ENCODE data around the gene IL19.
"Not testable (repeated sequence)": the region's sequence is repeated elsewhere in the genome, so short reads cannot be mapped to it uniquely, and the experiment has no call there.

The IL19 gene

DNA sequence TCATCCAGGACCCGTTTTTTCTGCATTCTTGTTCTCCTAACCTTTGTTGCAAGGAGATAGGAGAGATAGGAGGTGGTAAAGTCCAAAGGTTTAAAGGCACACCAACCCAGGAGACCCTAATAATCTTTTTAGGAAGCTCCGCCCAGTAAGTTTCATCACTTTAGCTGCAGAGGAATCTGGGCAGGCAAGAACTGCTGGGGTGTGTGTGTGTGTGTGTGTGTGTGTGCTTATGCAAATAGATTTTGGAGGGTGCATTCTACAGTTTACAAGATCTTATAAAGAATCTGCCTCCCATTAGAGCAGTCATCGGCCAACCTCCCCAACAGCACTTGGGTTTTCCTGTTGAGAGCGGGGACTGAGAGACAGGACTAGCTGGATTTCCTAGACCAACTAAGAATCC lies 5.7 kb downstream of the IL19 start:
- no peak for DNase-seq

DNA sequence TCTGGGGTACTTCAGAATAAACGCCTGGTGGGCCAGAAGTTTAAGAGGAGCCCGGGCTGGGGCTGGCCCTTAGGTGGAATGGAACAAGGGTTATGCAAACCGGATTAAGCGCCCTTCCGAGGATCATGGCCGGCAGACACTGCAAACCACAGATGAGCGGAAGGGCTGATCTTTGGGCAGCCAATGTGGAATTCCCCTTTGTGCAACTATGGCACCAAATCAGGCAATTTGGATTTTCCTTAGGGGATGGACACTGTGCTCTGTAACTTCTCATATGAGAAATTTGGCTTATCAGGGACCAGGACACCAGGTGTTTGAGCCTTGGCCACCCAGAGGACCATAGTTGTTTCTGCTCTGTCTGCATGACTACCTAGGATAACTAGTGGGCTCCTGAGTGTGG lies 7.5 kb downstream of the IL19 start:
- DNase-seq, result no peak

GRCh38 chr1:206778911-206779310 lies 8.3 kb downstream of the IL19 start:
- not testable (repeated sequence) for DNase-seq

GRCh38 chr1:206779638-206780037 lies 9.1 kb downstream of the IL19 start:
- DNase-seq, result no peak

DNA sequence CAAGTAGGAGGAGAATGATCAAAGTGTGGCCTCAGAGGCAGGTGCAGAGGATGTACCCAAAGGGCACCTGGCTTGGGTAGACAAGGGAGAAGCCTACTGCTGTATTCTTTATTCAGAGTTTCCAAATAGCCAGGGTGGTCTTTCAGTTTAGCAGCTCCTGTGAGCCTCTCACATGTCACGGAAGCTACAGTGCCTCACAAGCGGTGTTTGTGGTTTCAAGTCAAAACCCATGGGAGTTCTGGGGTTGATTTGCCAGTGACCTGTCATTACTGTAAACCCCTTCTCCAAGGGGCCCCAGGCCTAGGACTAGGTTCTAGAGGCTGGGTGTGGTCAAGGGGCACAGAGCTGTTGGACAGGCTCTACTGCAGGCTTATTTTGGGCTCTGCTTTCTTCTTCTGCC lies 11.9 kb downstream of the IL19 start:
- no peak for DNase-seq

DNA sequence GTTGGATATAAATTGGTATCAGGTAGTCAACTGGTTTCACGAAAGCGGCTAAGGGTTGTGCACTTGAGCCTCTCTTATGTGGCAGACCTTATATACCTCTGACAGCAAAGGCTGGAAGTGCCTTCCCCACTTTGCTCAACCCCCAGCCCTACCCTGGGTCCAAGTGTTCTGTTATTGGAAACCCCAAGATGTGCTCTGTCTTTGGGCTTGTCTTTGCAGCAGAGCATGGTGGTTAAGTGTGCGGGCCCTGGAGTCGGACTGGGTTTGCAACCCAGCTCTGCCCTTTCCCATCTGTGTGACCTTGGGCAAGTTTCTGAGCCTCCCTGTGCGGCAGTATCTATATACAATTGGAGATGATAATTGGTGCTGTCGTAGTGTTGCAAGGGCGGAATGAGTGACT lies 12.9 kb downstream of the IL19 start:
- no peak for DNase-seq

DNA sequence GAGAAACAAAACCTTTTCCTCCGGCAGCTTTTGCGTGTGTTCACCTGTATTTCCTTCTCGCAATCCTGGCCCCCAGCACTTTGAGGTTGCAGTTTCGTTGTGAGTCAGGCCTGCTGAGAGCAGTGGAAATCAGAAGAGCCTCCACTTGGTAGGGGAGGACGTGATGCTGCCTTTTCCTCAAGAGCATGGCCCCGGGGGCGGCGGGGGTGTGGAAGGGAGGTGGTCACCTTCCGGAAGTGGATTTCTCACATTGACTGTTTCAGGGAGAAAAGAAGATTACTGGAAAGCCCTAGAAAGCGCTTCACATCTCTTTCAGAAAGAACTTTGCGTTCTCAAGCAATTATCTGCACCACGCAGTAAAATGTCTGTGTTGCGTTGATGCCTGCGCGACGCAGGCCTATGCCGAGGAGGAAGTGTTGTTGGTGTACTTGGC lies 13.9 kb downstream of the IL19 start:
- no peak for DNase-seq

GRCh38 chr1:206785182-206785765 lies 14.7 kb downstream of the IL19 start:
- no peak for DNase-seq

- no peak for DNase-seq
Observed at GRCh38 chr1:206786212-206786886, 15.8 kb downstream of the IL19 start.

DNA sequence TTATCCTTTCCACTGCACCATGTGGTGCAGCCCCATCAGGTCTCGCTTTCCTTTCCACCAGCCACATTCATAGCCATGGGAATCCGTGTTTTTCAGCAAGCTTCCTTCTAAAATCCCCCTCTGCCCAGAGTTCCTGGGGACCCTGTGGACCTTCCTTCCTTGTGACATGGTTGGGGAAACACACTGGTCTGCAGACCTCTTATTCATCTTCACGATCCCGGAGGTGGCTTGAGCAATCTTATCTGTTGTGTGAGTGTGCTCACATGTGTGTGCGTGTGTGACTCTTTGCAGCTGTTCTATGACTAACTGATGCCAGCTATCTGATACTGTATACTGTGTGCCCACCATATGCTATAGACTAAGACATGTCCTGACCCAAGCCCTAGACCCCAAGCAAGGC lies 17.3 kb downstream of the IL19 start:
- no peak for DNase-seq

GRCh38 chr1:206788487-206789050 lies 18.0 kb downstream of the IL19 start:
- no peak for DNase-seq

- no peak for DNase-seq
Observed at GRCh38 chr1:206790502-206791250, 20.1 kb downstream of the IL19 start.

GRCh38 chr1:206792939-206793607 lies 22.5 kb downstream of the IL19 start:
- no peak for DNase-seq

GRCh38 chr1:206793620-206794019 lies 23.0 kb downstream of the IL19 start:
- DNase-seq, result no peak

DNA sequence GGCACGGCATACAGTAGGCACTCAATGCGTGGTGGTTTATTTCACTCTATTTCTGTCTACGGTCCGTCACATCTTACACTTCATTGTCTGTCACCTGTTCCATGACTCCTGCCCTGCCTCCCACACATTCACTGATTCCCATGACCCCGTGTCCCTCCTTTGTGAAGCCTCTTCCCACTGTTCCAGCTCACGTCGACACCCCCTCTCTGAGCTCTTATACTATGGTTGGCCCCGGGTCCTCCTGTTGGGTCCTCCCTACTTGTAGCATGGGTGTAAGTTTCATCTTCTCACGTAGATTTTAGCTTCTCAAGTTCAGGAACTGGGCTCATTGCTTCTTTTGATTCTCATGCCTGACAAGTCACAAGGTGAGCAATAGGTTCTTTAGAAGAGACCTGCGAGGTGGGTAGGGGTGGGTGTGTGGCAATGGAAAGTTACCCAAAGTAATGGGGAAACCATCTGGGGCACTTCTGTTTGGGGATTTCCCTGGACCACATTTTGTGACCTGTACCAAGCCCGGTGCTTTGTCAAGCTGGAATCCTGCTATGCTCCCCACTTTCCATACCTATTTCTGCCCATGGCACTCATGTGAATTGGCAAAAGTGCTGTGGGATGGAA lies 23.8 kb downstream of the IL19 start:
- no peak for DNase-seq

GRCh38 chr1:206796116-206796515 lies 25.5 kb downstream of the IL19 start:
- DNase-seq, result no peak

- no peak for DNase-seq
Observed at GRCh38 chr1:206796981-206797402, 26.4 kb downstream of the IL19 start.

DNA sequence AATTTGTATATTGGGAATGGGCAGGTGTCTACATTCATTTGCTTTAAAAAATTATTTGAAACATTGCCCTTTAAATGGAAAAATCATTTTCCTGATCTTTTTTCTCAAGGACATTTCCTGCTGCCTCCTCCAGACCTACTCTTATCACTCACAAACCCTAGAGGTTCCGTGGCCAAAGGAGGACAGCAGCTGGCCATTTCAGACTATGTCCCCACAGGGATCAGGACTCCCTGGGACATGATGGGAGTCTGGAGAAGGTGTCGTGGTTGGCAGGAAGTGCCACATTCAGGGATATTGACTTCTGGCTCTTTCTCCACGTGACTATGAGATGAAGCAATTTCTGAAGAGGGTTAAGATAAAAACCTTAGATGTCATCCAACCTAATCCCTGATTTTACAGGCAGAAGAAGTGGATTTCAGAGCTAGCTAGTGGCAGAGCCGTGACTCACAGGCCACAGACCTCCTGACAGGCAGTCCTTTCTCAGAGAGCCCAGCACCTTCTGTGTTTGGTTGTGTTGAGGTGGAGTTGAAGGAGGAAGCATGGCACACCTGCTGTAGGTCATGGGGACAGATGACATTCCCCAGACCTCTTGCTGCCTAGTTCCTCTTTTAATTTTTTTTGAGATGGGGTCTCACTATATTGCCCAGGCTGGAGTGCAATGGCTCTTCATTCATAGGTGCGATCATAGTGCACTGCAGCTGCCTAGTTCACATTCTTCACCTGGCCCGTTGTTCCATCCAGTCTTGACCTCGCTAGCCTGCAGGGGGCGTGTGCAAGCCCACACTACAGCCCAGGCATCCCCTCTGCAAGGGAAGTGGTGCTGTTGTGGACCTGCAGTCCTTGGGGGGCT lies 27.2 kb downstream of the IL19 start:
- DNase-seq, result no peak

GRCh38 chr1:206798384-206798996 lies 27.9 kb downstream of the IL19 start:
- no peak for DNase-seq

- no peak for DNase-seq
Observed at GRCh38 chr1:206799311-206799710, 28.7 kb downstream of the IL19 start.

DNA sequence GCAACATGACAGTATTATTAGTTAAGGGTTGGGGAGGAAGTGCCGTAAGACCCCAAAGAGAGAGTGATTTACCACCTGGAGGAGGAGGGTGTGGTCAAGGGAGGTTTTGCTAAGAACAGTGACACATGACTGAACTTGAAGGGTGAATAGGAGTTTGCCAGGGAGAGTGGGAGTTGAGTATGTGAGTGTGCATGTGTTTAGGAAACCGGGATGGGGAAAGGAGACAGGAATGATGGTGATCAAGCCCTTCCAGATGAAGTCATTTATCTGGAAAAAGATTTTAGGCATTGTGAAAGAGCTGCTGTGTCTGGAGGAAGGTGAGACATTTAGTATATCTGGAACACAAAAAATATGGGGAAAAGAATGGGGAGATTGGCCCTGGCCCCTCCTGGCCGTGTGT lies 29.8 kb downstream of the IL19 start:
- no peak for DNase-seq

All from activated gamma-delta T cell (primary cell).